ENCODE measurements around the gene CRADD.

DNA sequence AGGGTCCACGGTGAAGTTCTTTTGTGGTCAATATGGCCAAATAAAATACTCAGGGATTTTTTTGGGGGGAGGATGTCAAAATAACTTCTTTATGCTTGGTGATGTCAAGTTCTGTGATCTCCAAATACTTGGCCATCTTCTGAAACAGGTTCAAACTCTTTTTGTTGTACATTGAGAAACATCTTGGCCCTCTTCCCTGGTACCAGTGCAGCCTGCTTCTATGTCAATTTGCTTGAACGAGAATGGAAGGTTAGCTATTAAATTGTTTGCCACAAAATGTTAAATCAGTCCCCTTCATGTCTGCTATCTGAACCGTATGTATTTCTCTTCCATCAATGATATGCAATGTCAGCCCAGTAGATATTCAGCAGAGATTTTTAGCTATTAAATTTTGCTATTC lies 6.1 kb upstream of the CRADD start:
- TF ChIP-seq NBN (IDR thresholded peaks at IDR 0.05) = no peak
- TF ChIP-seq, protein P1, sequence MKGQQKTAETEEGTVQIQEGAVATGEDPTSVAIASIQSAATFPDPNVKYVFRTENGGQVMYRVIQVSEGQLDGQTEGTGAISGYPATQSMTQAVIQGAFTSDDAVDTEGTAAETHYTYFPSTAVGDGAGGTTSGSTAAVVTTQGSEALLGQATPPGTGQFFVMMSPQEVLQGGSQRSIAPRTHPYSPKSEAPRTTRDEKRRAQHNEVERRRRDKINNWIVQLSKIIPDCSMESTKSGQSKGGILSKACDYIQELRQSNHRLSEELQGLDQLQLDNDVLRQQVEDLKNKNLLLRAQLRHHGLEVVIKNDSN (IDR thresholded peaks at IDR 0.05; ENCODE audit: borderline replicate concordance, extremely low read length, insufficient read depth, low read depth, low read length) = no peak
- no peak for TF ChIP-seq POLR2AphosphoS5 (IDR thresholded peaks at IDR 0.05; ENCODE audit: low read length)
- no peak for TF ChIP-seq ESRRA (IDR thresholded peaks at IDR 0.05; ENCODE audit: low read length)
- TF ChIP-seq, protein P2, sequence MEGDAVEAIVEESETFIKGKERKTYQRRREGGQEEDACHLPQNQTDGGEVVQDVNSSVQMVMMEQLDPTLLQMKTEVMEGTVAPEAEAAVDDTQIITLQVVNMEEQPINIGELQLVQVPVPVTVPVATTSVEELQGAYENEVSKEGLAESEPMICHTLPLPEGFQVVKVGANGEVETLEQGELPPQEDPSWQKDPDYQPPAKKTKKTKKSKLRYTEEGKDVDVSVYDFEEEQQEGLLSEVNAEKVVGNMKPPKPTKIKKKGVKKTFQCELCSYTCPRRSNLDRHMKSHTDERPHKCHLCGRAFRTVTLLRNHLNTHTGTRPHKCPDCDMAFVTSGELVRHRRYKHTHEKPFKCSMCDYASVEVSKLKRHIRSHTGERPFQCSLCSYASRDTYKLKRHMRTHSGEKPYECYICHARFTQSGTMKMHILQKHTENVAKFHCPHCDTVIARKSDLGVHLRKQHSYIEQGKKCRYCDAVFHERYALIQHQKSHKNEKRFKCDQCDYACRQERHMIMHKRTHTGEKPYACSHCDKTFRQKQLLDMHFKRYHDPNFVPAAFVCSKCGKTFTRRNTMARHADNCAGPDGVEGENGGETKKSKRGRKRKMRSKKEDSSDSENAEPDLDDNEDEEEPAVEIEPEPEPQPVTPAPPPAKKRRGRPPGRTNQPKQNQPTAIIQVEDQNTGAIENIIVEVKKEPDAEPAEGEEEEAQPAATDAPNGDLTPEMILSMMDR (IDR thresholded peaks at IDR 0.05 in 2 of 3, conservative IDR thresholded peaks at IDR 0.05 in 1 of 3; ENCODE audit: control insufficient read depth in 2 of 3, extremely low read depth in 1 of 3, insufficient read depth in 1 of 3, low read depth in 3 of 3, low read length in 3 of 3) = no peak
- no peak for TF ChIP-seq POLR2A (IDR thresholded peaks at IDR 0.05; ENCODE audit: low read depth, low read length)

All from GM12878 (cell line).